COLO829 (cell line): ENCODE measurements around the gene SLC7A14.

ENCODE experiments used
- DNase-seq: peaks from one replicate; pipeline ENCODE4 v3.0.0; 2012; ENCODE audit warnings: low spot score

SLC7A14 gene

DNA sequence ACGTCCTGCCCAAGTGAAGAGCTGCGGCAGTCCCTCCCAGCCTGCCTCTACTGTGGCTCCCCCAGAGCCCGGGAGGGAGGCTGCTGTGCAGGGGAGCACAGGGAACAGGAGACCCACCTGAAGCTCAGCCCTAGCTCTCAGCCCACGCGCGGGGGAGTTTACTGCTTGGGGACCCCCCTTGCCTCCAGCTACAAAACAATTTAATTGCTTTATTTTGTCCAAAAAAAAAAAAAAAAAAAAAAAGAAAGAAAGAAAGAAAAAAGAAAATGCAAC is 89.1 kb downstream of the SLC7A14 start:
- DNase-seq, result no peak

DNA sequence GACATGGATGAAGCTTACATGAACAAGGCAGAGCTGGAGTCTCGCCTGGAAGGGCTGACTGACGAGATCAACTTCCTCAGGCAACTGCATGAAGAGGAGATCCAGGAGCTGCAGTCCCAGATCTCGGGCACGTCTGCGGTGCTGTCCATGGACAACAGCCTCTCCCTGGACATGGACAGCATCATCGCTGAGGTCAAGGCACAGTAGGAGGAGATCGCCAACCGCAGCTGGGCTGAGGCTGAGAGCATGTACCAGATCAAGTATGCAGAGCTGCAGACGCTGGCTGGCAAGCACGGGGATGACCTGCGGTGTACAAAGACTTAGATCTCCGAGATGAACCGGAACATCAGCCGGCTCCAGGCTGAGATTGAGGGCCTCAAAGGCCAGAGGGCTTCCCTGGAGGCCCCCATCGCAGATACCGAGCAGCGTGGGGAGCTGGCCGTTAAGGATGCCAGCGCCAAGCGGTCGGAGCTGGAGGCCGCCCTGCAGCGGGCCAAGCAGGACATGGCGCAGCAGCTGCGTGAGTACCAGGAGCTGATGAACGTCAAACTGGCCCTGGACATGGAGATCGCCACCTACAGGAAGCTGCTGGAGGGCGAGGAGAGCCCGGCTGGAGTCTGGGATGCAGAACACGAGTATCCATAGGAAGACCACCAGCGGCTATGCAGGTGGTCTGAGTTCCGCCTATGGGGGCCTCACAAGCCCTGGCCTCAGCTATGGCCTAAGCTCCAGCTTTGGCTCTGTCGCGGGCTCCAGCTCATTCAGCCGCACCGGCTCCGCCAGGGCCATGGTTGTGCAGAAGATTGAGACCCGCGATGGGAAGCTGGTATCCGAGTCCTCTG is 89.6 kb downstream of the SLC7A14 start:
- DNase-seq, result no peak

DNA sequence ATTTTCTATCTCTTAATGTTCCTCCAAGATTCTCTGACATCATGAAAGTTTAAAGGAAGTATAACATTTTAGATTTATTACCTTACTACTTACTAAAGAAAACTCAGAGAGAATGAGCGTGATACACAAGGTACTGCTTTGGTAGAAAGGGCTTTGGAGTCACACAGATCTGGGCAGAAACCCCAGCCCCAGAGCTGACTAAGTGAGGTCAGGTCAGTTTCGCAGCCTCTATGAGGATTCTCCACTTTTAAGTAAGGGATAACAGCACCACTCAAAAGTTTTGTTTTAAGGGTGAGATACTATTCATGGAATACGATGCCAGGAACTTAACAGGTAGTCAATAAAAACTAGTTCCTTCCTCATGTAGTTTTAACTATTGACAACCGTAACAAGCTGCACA is 91.1 kb downstream of the SLC7A14 start:
- no peak for DNase-seq

- DNase-seq, result peak; percentile 50
Measured at GRCh38 chr3:170493712-170494182, 92.1 kb downstream of the SLC7A14 start.

DNA sequence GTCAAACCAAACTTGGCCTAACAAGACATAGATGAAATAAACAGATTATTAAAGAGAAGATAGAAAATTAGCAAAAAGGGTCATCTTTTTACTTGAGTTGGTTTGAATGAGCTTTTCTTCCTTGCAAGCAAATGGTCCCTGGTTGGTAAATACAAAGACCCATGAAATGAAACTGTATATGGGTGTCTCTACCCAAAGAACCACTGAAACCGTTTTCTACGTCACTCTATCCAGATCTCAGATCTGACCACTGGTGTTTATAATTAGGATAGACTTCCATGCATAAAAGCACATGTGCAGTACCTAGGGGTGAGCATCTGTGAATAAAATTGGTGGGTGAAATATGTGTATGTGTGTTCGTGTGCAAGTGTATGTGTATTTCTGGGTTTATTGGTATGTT is 94.0 kb downstream of the SLC7A14 start:
- no peak for DNase-seq

- no peak for DNase-seq
Measured at GRCh38 chr3:170490828-170491560, 94.9 kb downstream of the SLC7A14 start.

DNA sequence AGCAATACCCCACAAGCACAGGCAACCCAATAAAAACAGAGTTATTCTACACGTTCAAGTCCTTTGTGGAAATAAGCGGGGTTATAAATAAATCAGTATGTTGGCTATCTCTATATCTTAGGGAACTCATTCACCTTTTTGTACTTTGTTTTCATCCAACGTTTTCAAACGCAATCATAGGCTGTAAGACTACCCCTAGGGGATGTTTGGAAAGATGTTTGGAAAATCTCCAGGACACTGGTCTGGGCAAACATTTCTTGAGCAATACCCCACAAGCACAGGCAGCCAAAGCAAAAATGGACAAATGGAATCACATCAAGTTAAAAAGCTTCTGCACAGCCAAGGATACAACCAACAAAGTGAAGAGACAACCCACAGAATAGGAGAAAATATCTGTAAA is 97.1 kb downstream of the SLC7A14 start:
- DNase-seq, result no peak

DNA sequence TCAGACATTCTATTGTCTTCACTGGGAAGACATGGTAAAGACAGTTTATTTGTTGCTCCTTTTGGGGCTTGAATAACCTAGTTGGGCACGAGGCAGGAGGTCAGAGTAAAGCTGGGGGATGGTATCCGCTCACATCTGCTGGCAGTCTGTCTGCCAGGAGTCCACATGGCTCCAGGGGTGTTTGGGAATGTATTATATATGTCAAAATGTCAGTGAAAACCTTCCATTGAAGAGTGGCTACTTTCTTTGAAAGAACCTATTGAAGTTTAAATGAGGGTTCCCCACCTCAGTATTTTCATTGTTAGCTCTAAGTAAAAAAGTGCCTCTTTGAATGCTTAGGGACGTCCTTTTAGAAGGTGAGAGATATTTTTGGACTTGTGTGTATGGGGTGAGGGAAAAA is 98.8 kb downstream of the SLC7A14 start:
- no peak for DNase-seq

GRCh38 chr3:170486398-170486797 is 99.5 kb downstream of the SLC7A14 start:
- DNase-seq, result no peak

GRCh38 chr3:170485696-170486095 is 100.2 kb downstream of the SLC7A14 start:
- peak; percentile 25 for DNase-seq

- DNase-seq, result no peak
Measured at GRCh38 chr3:170485294-170485693, 100.6 kb downstream of the SLC7A14 start.

- no peak for DNase-seq
Measured at GRCh38 chr3:170484869-170485268, 101.0 kb downstream of the SLC7A14 start.

GRCh38 chr3:170483485-170484262 is 102.2 kb downstream of the SLC7A14 start:
- no peak for DNase-seq

GRCh38 chr3:170482199-170482598 is 103.7 kb downstream of the SLC7A14 start:
- DNase-seq, result no peak

DNA sequence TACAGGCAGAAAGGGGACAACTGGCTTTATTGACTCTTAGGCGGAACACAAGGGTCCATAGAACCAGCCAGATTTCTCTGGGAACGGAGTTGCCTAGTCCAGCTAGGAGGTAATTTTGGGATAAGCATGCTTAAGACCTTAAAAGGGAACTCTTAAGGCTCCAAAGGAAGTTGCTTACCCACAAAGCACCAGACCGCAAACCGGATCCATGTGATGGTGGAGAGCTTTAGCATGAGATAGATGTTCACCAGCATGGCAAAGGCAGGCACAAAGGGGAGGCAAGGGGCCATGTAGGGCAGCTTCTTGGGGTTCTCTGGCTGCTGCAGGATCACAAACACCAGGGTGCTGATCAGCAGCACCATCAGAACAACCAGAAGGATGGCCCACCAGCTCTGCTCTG is 105.8 kb downstream of the SLC7A14 start:
- DNase-seq, result no peak

DNA sequence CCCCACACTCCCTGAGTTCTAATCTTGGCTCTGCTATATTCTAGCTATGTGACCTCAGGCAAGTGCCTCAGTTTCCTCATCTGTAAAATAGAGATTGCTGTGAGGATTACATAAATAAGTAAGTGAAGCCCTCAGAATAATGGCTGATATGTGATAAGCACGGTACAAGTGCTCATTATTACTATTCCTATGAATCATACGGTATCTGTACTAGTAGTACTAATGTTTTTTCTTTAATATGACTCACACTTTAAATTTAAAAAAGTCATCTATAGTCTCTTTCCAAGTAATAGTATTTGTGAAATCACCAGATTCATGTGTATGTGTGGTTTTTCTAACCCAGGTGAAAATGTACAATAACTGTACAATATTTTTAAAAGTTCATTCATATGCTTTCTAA is 108.5 kb downstream of the SLC7A14 start:
- DNase-seq, result no peak

GRCh38 chr3:170476291-170476690 is 109.6 kb downstream of the SLC7A14 start:
- DNase-seq, result no peak

GRCh38 chr3:170475092-170475685 is 110.7 kb downstream of the SLC7A14 start:
- no peak for DNase-seq

- DNase-seq, result no peak
Measured at GRCh38 chr3:170473358-170473757, 112.5 kb downstream of the SLC7A14 start.

GRCh38 chr3:170471149-170471548 is 114.7 kb downstream of the SLC7A14 start:
- DNase-seq, result no peak

GRCh38 chr3:170470063-170471016 is 115.5 kb downstream of the SLC7A14 start:
- DNase-seq, result no peak
